Measurements from ENCODE around the gene DCANP1. TPM values are rescaled to one million over a fixed set of nuclear protein-coding genes. Genes with fewer than 3 reads are reported as not detected.

DCANP1 gene
- total and polyA plus RNA-seq, 4 experiments from 2014 or later: not detected

GRCh38 chr5:135460246-135461033 lies 13.3 kb upstream of the DCANP1 start:
- no peak overlapping the region for H3K4me3 ChIP-seq (ENCODE audit: low read length in 2 of 2)
- H3K4me1 Mint-ChIP-seq: peaks cover 0 to 5% (median 3%) of the 10 kb centered on the region in 4 donors
- no peaks in the 10 kb centered on the region for H3K36me3 Mint-ChIP-seq
- intact Hi-C loops (cut with micrococcal nuclease): no loop called here
- CTCF ChIA-PET (ENCODE audit: partially characterized antibody): interaction anchor here (0.7 to 8.4 kb wide), 8 partner anchors 11 to 111 kb away, joined by 3 to 100 read pairs (median 4); no protein-coding TSS in a partner anchor
- POLR2A ChIA-PET (ENCODE audit: partially characterized antibody): no interaction called here
- H3K27me3 ChIP-seq (ENCODE audit: insufficient read depth, low read length): peaks cover 4% of the 10 kb centered on the region
- no peaks in the 10 kb centered on the region for H3K4me1 ChIP-seq (ENCODE audit: insufficient read depth, low read length)
- peaks cover 17 to 23% of the 10 kb centered on the region in 2 donors for H3K27me3 Mint-ChIP-seq
- H3K36me3 ChIP-seq (ENCODE audit: insufficient read depth, low read length): no peaks in the 10 kb centered on the region
- no peaks in the 10 kb centered on the region for H3K9me3 Mint-ChIP-seq
- no peak for DNase-seq
- H3K27ac ChIP-seq (ENCODE audit: low read depth, low read length): no peak overlapping the region
- H3K9me3 ChIP-seq (ENCODE audit: control insufficient read depth in 1 of 2, low read length in 2 of 2): no peaks in the 10 kb centered on the region
- no peak overlapping the region for H3K4me3 Mint-ChIP-seq
- no peak overlapping the region for H3K27ac Mint-ChIP-seq

GRCh38 chr5:135458921-135459331 lies 11.8 kb upstream of the DCANP1 start:
- Histone ChIP-seq H3K9me3 (ENCODE audit: control insufficient read depth in 1 of 2, low read length in 2 of 2) (no peaks in the 10 kb centered on the region), H3K4me1 (ENCODE audit: insufficient read depth, low read length) (no peaks in the 10 kb centered on the region), H3K27me3 (ENCODE audit: insufficient read depth, low read length) (peaks cover 4% of the 10 kb centered on the region), H3K4me3 (ENCODE audit: low read length in 2 of 2) (no peak overlapping the region), H3K36me3 (ENCODE audit: insufficient read depth, low read length) (no peaks in the 10 kb centered on the region), H3K27ac (ENCODE audit: low read depth, low read length) (no peak overlapping the region)
- intact Hi-C loops (cut with micrococcal nuclease): no loop called here
- CTCF ChIA-PET (ENCODE audit: partially characterized antibody): interaction anchor here (1.4 to 5.4 kb wide), 12 partner anchors 7 to 108 kb away, joined by 3 to 55 read pairs (median 10); partner anchors contain the start of gene DCANP1
- H3K36me3 Mint-ChIP-seq: no peaks in the 10 kb centered on the region
- DNase-seq: no peak
- peaks cover 14 to 16% of the 10 kb centered on the region in 2 donors for H3K27me3 Mint-ChIP-seq
- peaks cover 0 to 5% (median 2%) of the 10 kb centered on the region in 4 donors for H3K4me1 Mint-ChIP-seq
- H3K4me3 Mint-ChIP-seq: no peak overlapping the region
- no peak overlapping the region for H3K27ac Mint-ChIP-seq
- no peaks in the 10 kb centered on the region for H3K9me3 Mint-ChIP-seq
- POLR2A ChIA-PET (ENCODE audit: partially characterized antibody): no interaction called here

DNA sequence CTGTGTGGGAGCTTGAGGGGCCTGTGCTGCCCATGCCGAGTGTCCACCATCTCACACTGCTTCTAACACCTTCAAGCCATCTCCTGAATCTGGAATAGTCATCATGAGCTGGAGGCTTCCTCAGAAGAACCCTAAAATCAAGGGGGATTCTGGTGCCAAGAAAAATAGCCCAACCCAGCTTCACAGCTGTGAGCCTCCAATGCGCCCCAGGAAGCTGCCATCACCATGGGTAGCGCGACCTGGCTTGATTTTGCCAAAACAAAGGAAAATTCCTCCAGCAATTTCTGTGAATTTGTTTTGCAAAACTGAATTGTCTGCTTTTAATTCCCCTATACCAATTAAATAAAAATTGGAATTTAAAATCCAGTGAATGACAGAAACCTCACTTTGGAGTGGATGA lies 11.2 kb upstream of the DCANP1 start:
- no peak overlapping the region for H3K4me3 ChIP-seq (ENCODE audit: low read length in 2 of 2)
- no peak overlapping the region for H3K27ac Mint-ChIP-seq
- H3K4me1 Mint-ChIP-seq: peaks cover 0 to 5% (median 2%) of the 10 kb centered on the region in 4 donors
- H3K9me3 Mint-ChIP-seq: no peaks in the 10 kb centered on the region
- intact Hi-C loops (cut with micrococcal nuclease): no loop called here
- peaks cover 4% of the 10 kb centered on the region for H3K27me3 ChIP-seq (ENCODE audit: insufficient read depth, low read length)
- no peak overlapping the region for H3K4me3 Mint-ChIP-seq
- H3K9me3 ChIP-seq (ENCODE audit: control insufficient read depth in 1 of 2, low read length in 2 of 2): no peaks in the 10 kb centered on the region
- no peaks in the 10 kb centered on the region for H3K36me3 ChIP-seq (ENCODE audit: insufficient read depth, low read length)
- H3K27ac ChIP-seq (ENCODE audit: low read depth, low read length): no peak overlapping the region
- no peak for DNase-seq
- no peaks in the 10 kb centered on the region for H3K4me1 ChIP-seq (ENCODE audit: insufficient read depth, low read length)
- peaks cover 13 to 14% of the 10 kb centered on the region in 2 donors for H3K27me3 Mint-ChIP-seq
- H3K36me3 Mint-ChIP-seq: no peaks in the 10 kb centered on the region
- POLR2A ChIA-PET (ENCODE audit: partially characterized antibody): no interaction called here
- CTCF ChIA-PET (ENCODE audit: partially characterized antibody): interaction anchor here (0.5 to 3.5 kb wide), 17 partner anchors 8 to 1520 kb away, joined by 3 to 27 read pairs (median 9); partner anchors contain the start of gene DCANP1

DNA sequence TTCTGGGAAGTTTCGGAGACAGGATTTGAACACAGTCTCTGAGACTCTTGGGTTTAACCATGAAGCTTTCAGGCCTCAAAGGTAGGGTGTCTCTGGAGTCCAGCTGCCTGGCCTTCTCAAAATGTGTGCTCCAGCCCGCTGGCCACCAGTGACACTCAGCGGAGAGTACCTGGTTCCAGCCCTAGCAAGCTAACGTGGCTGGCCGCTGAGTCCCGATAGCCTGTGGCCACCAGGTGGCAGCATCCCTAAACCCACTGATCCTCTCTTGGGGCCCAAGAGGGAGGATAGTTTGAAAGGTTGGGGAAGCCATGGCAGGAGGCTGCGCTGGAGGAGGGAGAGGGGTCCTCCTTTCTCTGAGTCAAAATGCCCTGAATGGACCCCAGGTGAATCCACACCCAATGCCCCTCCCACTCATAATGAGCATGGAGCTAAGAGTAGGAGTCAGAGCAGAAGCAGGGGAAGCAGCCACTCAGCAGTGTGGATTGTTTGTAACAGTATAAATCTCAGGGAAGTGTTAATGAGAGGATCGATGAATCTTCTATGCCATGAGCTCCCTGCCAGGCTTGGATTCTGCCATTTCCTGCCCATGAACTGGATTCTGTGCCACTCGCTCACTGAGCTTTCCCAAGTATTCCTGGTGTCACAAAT lies 10.4 kb upstream of the DCANP1 start:
- peaks cover 0 to 3% (median 1%) of the 10 kb centered on the region in 4 donors for H3K4me1 Mint-ChIP-seq
- no peak overlapping the region for H3K27ac Mint-ChIP-seq
- peaks cover 4% of the 10 kb centered on the region for H3K27me3 ChIP-seq (ENCODE audit: insufficient read depth, low read length)
- intact Hi-C loops (cut with micrococcal nuclease): no loop called here
- H3K27me3 Mint-ChIP-seq: peaks cover 17% of the 10 kb centered on the region in 2 donors
- no peaks in the 10 kb centered on the region for H3K36me3 Mint-ChIP-seq
- no peak overlapping the region for H3K4me3 Mint-ChIP-seq
- no peak overlapping the region for H3K4me3 ChIP-seq (ENCODE audit: low read length in 2 of 2)
- H3K36me3 ChIP-seq (ENCODE audit: insufficient read depth, low read length): no peaks in the 10 kb centered on the region
- no peaks in the 10 kb centered on the region for H3K9me3 Mint-ChIP-seq
- no peaks in the 10 kb centered on the region for H3K9me3 ChIP-seq (ENCODE audit: control insufficient read depth in 1 of 2, low read length in 2 of 2)
- DNase-seq: peak; percentile 19 to 46 (median 24)
- H3K27ac ChIP-seq (ENCODE audit: low read depth, low read length): no peak overlapping the region
- H3K4me1 ChIP-seq (ENCODE audit: insufficient read depth, low read length): no peaks in the 10 kb centered on the region
- CTCF ChIA-PET (ENCODE audit: partially characterized antibody): interaction anchor here (0.5 to 3.5 kb wide), 22 partner anchors 8 to 1519 kb away, joined by 3 to 27 read pairs (median 6); partner anchors contain the start of gene DCANP1
- POLR2A ChIA-PET (ENCODE audit: partially characterized antibody): no interaction called here

DNA sequence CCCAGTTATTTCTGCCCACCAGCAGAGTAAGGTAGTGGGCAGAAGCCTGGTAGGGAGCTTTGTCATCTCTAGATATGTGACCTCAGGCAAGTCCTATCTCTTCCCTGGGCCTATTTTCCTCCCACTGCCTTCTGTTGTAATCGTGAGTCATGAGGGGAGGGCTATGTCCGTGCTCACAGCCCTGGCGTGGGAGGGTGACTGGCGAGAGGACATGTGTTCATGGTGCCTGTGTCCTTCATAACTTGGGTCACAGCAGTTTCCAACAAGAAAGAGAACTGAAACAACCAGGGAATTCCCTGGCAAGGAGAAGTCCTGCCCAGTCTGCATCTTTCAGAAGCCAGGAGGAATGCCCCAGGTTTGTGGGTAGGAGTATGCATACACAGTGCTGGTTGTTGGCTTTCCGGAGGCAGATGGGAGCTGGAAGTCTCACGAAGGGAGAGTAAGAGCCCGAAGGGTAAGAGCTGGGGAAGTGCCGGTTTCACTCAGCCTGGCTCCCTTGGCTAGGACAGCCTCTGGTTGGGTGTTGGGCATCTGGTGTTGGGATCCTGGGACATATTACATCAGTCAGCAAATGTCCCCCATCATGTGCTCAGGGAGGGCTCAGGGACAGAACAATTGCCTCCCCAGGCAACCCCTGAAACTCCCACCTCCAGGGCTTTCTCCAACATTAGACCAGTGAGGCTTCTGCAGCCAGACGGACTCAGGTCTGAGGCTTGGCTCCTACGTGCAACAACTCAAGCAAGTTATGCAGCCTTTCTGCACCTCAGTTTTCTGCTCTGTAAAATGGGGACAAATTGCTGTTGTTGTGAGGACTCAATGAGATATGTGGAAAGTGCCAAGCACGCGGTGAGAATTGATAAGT lies 9.3 kb upstream of the DCANP1 start:
- Histone ChIP-seq H3K9me3 (ENCODE audit: control insufficient read depth in 1 of 2, low read length in 2 of 2) (no peaks in the 10 kb centered on the region), H3K27ac (ENCODE audit: low read depth, low read length) (no peak overlapping the region), H3K36me3 (ENCODE audit: insufficient read depth, low read length) (no peaks in the 10 kb centered on the region), H3K27me3 (ENCODE audit: insufficient read depth, low read length) (peaks cover 4% of the 10 kb centered on the region), H3K4me3 (ENCODE audit: low read length in 2 of 2) (no peak overlapping the region), H3K4me1 (ENCODE audit: insufficient read depth, low read length) (no peaks in the 10 kb centered on the region)
- no peak for DNase-seq
- Mint-ChIP-seq H3K36me3 (no peaks in the 10 kb centered on the region), H3K9me3 (no peaks in the 10 kb centered on the region), H3K4me3 (no peak overlapping the region), H3K27me3 (peaks cover 17 to 18% of the 10 kb centered on the region in 2 donors), H3K27ac (no peak overlapping the region), H3K4me1 (no peaks in the 10 kb centered on the region)
- ChIA-PET CTCF (ENCODE audit: partially characterized antibody) (interaction anchor here (1.0 to 3.5 kb wide), 13 partner anchors 10 to 121 kb away, joined by 3 to 27 read pairs (median 9); partner anchors contain the start of gene DCANP1), POLR2A (ENCODE audit: partially characterized antibody) (no interaction called here)
- intact Hi-C loops (cut with micrococcal nuclease): no loop called here

GRCh38 chr5:135455876-135456237 lies 8.7 kb upstream of the DCANP1 start:
- intact Hi-C loops (cut with micrococcal nuclease): no loop called here
- H3K4me3 Mint-ChIP-seq: no peak overlapping the region
- H3K27ac ChIP-seq (ENCODE audit: low read depth, low read length): no peak overlapping the region
- no peaks in the 10 kb centered on the region for H3K4me1 Mint-ChIP-seq
- ChIA-PET CTCF (ENCODE audit: partially characterized antibody) (interaction anchor here (1.0 to 3.5 kb wide), 5 partner anchors 8 to 110 kb away, joined by 4 to 24 read pairs (median 9); no protein-coding TSS in a partner anchor), POLR2A (ENCODE audit: partially characterized antibody) (no interaction called here)
- H3K27ac Mint-ChIP-seq: no peak overlapping the region
- DNase-seq: no peak
- H3K4me1 ChIP-seq (ENCODE audit: insufficient read depth, low read length): no peaks in the 10 kb centered on the region
- no peaks in the 10 kb centered on the region for H3K9me3 Mint-ChIP-seq
- H3K27me3 ChIP-seq (ENCODE audit: insufficient read depth, low read length): peaks cover 4% of the 10 kb centered on the region
- H3K9me3 ChIP-seq (ENCODE audit: control insufficient read depth in 1 of 2, low read length in 2 of 2): no peaks in the 10 kb centered on the region
- H3K36me3 ChIP-seq (ENCODE audit: insufficient read depth, low read length): no peaks in the 10 kb centered on the region
- no peaks in the 10 kb centered on the region for H3K36me3 Mint-ChIP-seq
- H3K4me3 ChIP-seq (ENCODE audit: low read length in 2 of 2): no peak overlapping the region
- H3K27me3 Mint-ChIP-seq: peaks cover 16 to 18% of the 10 kb centered on the region in 2 donors
